Activated T-cell treated with anti-CD3 and anti-CD28 coated beads, Interleukin-2, amount 50 U/mL, for 1 hour (primary cell): ENCODE data around the gene ATAD3B.
"Not testable (repeated sequence)": the region's sequence is repeated elsewhere in the genome, so short reads cannot be mapped to it uniquely, and the experiment has no call there.

Source experiments
- DNase-seq: peaks from one replicate; pipeline ENCODE4 v3.0.0-alpha.2; 2020

Gene ATAD3B

GRCh38 chr1:1482856-1483255 lies 11.3 kb downstream of the ATAD3B start:
- DNase-seq = no peak

DNA sequence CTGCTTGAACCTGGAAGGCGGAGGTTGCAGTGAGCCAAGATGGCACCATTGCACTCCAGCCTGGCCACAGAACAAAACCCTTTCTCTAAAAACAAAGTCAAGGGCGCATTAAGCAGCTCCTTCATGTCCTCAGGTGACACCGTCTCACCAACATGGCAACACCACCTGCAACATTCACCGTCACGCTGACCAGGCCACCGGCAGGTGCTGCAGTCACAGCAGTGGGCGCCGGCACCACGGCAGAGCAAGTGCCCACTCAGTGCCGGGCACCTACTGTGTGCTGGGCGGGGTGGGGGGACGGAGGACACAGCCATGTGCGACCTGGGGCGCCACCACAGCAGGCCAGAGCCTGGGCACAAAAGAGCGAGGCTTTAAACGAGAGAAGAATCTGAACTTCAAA lies 12.1 kb downstream of the ATAD3B start:
- no peak for DNase-seq

- DNase-seq = not testable (repeated sequence)
These were observed 13.6 kb downstream of the ATAD3B start for GRCh38 chr1:1484976-1485750.

- DNase-seq = not testable (repeated sequence)
These were observed 14.3 kb downstream of the ATAD3B start for GRCh38 chr1:1485755-1486317.

DNA sequence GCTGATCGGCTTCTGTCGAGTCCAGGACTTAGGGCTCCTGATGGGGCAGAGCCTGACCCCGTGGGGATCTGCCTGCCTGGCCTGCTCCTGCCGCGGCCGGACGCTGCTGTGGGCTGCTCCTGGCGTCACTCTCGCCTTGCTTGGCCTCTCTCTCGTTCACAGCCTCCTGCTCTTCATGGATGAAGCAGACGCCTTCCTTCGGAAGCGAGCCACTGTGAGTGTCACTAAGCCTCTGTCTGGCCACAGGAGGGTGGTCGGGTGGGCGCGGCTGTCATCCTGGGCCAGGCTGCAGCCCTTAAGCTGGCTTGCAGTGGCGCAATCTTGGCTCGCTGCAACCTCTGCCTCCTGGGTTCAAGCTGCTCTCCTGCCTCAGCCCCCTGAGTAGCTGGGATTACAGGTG lies 16.1 kb downstream of the ATAD3B start:
- no peak for DNase-seq

DNA sequence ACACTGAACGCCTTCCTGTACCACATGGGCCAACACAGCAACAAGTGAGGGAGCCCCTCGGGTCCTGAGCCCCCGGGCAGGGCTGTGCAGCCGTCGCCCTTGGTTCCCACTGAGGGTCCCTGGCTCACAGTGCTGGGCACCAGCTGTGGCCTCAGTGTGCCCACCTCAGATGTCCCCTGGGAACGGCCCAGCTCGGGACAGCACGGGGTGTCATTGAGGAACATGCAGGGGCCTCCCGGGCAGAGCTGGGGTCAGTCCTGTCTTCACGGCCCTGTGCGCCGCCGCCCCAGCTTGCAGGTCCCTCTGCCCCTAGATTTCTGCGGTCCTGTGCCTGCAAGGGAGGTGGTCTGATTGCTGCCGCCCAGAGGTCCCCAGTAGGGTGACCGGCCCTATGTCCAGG lies 17.7 kb downstream of the ATAD3B start:
- DNase-seq = no peak

- DNase-seq = no peak
These were observed 18.3 kb downstream of the ATAD3B start for GRCh38 chr1:1489861-1490260.

GRCh38 chr1:1490633-1491230 lies 19.2 kb downstream of the ATAD3B start:
- DNase-seq = no peak

DNA sequence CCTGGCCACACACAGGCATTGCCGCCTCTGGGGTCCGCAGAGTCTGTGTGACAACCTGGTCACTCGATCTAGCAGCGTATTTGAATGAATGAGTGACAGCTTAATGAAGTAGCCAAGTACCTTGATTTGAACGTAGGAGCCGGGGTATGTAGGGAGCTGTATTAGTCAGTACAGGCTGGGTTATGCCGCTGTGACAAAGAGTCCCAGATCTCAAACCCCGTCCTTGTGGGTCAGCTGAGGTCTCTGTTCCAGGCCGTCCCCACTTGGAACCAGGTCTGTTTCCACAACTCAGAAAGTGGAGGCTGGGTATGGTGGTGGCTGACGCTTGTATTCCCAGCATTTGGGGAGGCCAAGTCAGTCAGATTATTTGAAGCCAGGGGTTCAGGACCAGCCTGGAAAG lies 20.0 kb downstream of the ATAD3B start:
- DNase-seq = no peak

DNA sequence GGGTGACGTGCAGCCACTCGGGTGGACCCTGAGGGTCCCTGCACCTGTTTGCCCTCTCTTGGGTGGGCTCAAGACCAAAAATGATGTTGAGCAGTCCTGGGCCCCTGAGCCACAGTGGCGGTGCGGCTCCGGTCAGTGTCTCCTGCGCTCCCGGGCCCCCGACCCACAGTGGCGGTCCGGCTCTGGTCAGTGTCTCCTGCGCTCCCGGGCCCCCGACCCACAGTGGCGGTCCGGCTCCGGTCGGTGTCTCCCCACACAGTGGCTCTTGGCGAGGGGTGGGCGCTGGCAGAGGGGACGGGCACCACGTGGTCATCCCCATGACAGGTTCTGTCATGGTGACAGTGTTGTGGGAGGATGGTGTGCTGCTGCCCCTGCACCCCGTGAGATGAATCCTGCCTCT lies 22.7 kb downstream of the ATAD3B start:
- DNase-seq = not testable (repeated sequence)

- not testable (repeated sequence) for DNase-seq
These were observed 24.0 kb downstream of the ATAD3B start for GRCh38 chr1:1495461-1495975.

DNA sequence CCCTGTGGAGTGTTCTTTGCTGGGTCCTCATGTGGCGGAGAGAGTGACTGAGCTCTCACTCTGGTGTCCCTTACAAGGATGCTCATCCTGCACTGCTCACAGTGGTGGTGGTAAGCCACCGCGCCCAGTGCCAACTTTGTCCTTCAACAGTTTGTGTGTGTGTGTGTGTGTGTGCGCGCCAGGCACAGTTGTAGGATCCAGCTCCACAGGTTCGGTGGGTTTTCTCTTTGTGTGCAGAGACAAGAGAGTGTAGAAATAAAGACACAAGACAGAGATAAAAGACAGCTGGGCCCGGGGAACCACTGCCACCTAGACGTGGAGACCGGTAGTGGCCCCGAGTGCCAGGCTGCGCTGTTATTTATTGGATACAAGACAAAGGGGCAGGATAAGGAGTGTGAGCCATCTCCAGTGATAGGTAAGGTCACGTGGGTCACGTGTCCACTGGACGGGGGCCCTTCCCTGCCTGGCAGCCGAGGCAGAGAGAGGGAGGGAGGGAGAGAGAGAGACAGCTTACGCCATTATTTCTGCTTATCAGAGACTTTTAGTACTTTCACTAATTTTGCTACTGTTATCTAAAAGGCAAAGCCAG lies 33.3 kb downstream of the ATAD3B start:
- peak; percentile 78 for DNase-seq

- not testable (repeated sequence) for DNase-seq
These were observed 33.8 kb downstream of the ATAD3B start for GRCh38 chr1:1505366-1505798.

GRCh38 chr1:1505801-1506200 lies 34.2 kb downstream of the ATAD3B start:
- not testable (repeated sequence) for DNase-seq

DNA sequence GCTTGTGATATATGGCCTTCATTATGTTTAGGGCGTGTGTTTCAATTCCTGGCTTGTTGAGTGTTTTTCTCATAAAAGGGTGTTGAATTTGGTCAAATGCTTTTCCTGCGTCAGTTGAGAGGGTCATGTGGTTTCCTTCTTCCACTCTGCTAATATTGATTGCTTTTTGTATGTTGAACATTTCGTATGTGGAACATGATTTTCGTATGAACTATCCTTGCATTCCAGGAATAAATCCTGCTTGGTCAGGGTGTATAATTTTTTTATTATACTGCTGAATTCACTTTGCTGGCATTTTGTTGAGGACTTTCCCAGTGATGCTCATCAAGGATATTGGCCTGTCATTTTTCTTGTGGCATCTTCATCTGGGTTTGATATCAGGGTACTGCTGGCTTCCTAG lies 35.7 kb downstream of the ATAD3B start:
- DNase-seq = no peak

DNA sequence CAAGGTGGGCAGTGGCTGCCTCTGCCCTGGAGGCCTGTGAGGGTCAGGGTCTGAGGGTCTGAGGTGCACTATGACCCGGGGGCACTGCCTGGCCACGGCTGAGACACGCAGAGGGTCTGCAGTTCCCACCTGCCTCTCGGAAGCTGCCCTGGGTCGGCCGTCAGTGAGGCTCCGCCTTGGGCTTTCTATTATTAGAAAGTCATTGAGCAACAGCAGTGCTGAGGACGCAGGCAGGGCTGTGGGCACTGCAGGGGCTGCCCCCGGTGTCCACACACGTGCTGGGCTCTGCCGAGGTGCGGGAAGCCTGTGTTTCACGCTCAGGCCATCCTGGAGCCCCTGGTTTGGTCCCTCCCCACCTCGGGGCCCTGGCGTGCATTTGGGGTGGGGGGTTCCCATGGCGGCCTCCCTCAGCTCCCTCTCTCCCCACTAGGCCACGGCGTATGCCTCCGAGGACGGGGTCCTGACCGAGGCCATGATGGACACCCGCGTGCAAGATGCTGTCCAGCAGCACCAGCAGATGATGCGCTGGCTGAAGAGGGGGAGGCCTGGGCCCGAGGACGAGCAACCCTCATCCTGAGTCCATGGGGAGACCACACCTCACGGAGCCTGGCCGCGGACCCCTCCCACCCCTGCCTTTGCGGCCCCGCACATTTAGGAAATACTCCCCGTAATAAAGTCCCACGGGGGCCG lies 37.4 kb downstream of the ATAD3B start:
- DNase-seq = not testable (repeated sequence)

- DNase-seq = not testable (repeated sequence)
These were observed 37.9 kb downstream of the ATAD3B start for GRCh38 chr1:1509465-1509850.

DNA sequence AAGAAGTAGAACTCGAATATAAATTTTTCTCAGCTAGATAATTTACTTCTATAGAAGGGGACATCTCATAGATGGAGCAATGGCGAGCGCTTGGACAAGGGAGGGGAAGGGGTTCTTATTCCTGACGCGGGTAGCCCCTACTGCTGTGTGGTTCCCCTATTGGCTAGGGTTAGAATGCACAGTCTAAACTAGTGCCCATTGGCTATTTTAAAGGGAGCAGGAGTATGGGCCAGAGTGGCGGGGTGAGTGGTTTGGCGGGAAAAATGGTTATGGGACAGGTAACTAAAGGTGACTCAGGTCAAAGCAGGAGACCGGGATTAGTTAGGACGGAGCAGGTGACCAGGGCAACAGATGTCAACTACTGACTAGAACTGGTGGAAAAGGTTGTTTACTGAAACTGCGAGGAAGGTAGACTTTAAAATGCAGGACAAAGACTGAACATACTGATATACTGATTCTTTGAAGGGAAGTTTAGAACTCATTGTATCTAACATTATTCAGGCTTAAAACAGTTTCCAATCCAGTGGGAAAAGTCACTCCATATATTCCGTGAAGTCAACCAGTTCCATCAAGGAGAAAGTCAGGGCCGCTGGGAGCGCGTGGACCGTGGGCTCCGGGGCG lies 39.5 kb downstream of the ATAD3B start:
- DNase-seq = no peak

DNA sequence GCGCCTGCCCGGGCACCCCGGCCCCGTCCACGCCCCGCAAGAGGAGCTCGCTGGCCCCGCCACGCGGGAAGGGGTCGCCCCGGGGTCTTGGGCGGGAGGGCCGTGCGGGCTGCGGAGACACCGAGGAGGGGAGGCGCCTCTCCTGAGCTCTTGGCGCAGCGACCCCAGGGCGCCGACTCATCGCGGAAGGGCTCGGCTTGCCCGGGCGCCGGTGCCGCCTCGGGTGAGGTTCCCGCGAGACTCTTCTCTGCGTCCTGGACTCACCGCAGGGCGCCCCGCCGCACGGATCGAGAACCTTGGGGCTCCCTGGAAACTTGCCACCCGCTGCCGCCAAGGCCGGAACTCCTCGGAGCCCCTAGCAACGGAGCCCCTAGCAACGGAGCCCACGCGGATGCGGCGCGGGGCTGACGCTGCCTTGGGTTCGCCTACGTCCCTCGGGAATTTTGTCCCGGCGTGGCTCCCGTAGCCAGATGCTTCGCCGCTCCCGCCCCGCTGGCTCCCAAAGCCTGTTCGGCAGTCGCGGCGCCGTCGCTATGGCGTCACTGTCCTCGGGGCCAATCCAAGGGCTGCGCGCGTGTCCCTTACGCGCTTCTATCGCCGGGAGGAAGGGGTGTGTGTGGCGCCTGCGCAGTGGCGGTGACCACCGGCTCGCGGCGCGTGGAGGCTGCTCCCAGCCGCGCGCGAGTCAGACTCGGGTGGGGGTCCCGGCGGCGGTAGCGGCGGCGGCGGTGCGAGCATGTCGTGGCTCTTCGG lies 40.1 kb downstream of the ATAD3B start, which contains the start of gene ATAD3A:
ATAD3A (plus strand) TSS at position 630 of the 753 bp plus-strand sequence; CDS start at position 737, 107 bp downstream.
- peak; percentile 93 for DNase-seq

GRCh38 chr1:1512425-1512824 lies 40.9 kb downstream of the ATAD3B start:
- peak; percentile 44 for DNase-seq

GRCh38 chr1:1513675-1514074 lies 42.1 kb downstream of the ATAD3B start:
- not testable (repeated sequence) for DNase-seq

DNA sequence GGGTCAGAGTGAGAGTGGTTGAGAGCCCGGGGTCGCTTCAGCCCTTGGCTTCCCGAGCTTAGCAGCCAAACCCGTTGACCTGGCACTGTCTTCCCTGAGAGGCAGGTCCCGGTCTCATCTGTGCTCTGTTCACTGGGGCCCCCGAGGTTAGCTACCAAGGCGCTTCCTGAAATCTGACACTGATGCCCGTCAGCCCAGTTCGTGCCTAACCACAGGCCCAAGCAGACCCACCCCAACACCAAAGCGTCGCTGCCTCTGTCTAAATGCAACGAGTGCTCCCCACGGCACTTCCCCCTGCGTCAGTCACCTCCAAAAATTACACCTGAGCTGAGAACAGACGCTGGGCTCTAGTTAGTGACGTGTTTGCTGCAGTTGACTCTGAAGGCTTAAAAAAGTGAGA lies 42.8 kb downstream of the ATAD3B start:
- DNase-seq = not testable (repeated sequence)
